ENCODE results near the gene NME4.
"Not testable (repeated sequence)": the region's sequence is repeated elsewhere in the genome, so short reads cannot be mapped to it uniquely, and the experiment has no call there.

Gene NME4

GRCh38 chr16:378113-378820 lies 18.7 kb upstream of the NME4 start:
- not testable (repeated sequence) for DNase-seq

- DNase-seq, result no peak
Observed at GRCh38 chr16:378821-379182, 18.2 kb upstream of the NME4 start.

GRCh38 chr16:379183-379960 lies 17.6 kb upstream of the NME4 start:
- no peak for DNase-seq

- DNase-seq, result no peak
Observed at GRCh38 chr16:379961-380761, 16.8 kb upstream of the NME4 start.

- DNase-seq, result no peak
Observed at GRCh38 chr16:380762-381011, 16.3 kb upstream of the NME4 start.

GRCh38 chr16:381012-381788 lies 15.8 kb upstream of the NME4 start:
- DNase-seq, result no peak

- DNase-seq, result peak; percentile 21 to 33
Observed at GRCh38 chr16:381789-382717, 14.9 kb upstream of the NME4 start, which contains the start of gene PGAP6. PGAP6 (minus strand) TSS chr16:381978; CDS start chr16:381821, 157 bp downstream.

GRCh38 chr16:383326-384051 lies 13.5 kb upstream of the NME4 start:
- DNase-seq, result no peak

GRCh38 chr16:386641-387156 lies 10.3 kb upstream of the NME4 start:
- no peak for DNase-seq

GRCh38 chr16:387761-388666 lies 9.0 kb upstream of the NME4 start:
- DNase-seq, result not testable (repeated sequence)

- DNase-seq, result no peak
Observed at GRCh38 chr16:389352-389751, 7.6 kb upstream of the NME4 start.

GRCh38 chr16:391885-392335 lies 5.1 kb upstream of the NME4 start:
- peak; percentile 56 to 64 for DNase-seq

GRCh38 chr16:392450-393030 lies 4.5 kb upstream of the NME4 start:
- no peak for DNase-seq

- DNase-seq, result no peak
Observed at GRCh38 chr16:396199-396598, 800 bp upstream of the NME4 start.

GRCh38 chr16:396605-397004 lies 394 bp upstream of the NME4 start:
- DNase-seq, result peak; percentile 54

- peak; percentile 22 to 45 for DNase-seq
Observed at GRCh38 chr16:397736-398332, 835 bp downstream of the NME4 start.

- no peak for DNase-seq
Observed at GRCh38 chr16:398561-399339, 1.8 kb downstream of the NME4 start.
